ENCODE results near the gene ZCCHC10. TPM values are rescaled to one million over a fixed set of nuclear protein-coding genes. Genes with fewer than 3 reads are reported as not detected.

The ZCCHC10 gene
- total and polyA plus RNA-seq, 9 of the 15 experiments (the other 6 are each of a cell fraction or from before 2014, with no cell fraction given), result 11.9 to 146 (median 51.8) TPM

GRCh38 chr5:133052317-133053175, 26.2 kb upstream of the ZCCHC10 start (continued):
- TF ChIP-seq ZNF785 (CRISPR knock-in tag; IDR thresholded peaks at IDR 0.05) (no peak), HBP1 (CRISPR knock-in tag; IDR thresholded peaks at IDR 0.05) (no peak), KAT2B (IDR thresholded peaks at IDR 0.05; ENCODE audit: low read depth, low read length) (no peak), SUPT5H (IDR thresholded peaks at IDR 0.05) (no peak), KDM1A (IDR thresholded peaks at IDR 0.05) (no peak), ZC3H4 (CRISPR knock-in tag; IDR thresholded peaks at IDR 0.05; ENCODE audit: borderline replicate concordance) (peak; percentile 11; the same call in 1 of the 2 replicates), EGR1 (conservative IDR thresholded peaks at IDR 0.05) (peak; percentile 38), THRB (CRISPR knock-in tag; conservative IDR thresholded peaks at IDR 0.05) (no peak), BCL6 (CRISPR knock-in tag; IDR thresholded peaks at IDR 0.05) (no peak), GATAD2A (IDR thresholded peaks at IDR 0.05) (no peak)
- TF ChIP-seq, protein P1, sequence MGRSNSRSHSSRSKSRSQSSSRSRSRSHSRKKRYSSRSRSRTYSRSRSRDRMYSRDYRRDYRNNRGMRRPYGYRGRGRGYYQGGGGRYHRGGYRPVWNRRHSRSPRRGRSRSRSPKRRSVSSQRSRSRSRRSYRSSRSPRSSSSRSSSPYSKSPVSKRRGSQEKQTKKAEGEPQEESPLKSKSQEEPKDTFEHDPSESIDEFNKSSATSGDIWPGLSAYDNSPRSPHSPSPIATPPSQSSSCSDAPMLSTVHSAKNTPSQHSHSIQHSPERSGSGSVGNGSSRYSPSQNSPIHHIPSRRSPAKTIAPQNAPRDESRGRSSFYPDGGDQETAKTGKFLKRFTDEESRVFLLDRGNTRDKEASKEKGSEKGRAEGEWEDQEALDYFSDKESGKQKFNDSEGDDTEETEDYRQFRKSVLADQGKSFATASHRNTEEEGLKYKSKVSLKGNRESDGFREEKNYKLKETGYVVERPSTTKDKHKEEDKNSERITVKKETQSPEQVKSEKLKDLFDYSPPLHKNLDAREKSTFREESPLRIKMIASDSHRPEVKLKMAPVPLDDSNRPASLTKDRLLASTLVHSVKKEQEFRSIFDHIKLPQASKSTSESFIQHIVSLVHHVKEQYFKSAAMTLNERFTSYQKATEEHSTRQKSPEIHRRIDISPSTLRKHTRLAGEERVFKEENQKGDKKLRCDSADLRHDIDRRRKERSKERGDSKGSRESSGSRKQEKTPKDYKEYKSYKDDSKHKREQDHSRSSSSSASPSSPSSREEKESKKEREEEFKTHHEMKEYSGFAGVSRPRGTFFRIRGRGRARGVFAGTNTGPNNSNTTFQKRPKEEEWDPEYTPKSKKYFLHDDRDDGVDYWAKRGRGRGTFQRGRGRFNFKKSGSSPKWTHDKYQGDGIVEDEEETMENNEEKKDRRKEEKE (IDR thresholded peaks at IDR 0.05; ENCODE audit: borderline replicate concordance in 1 of 2, control insufficient read depth in 1 of 2, low read depth in 2 of 2, low read length in 1 of 2), result no peak
